Adrenal gland (tissue), 5 donors: Measurements from ENCODE around the gene ADORA2A.

Experiments used
- CTCF ChIP-seq, 6 experiments: fragments of 450-650 bp in 4 of 6; fragments of 200-600 bp in 2 of 6; sonication (generic) in 1 of 6; IDR thresholded peaks; 1 replicate in 5 of 6; 2 replicates in 1 of 6; pipeline versions ENCODE4 v1.5.1 to v1.8.0; 2016 to 2021; ENCODE audit warnings: antibody characterized with exemption in 6 of 6, mild to moderate bottlenecking in 2 of 6, moderate library complexity in 1 of 6
- POLR2A ChIP-seq, 2 donors: fragments of 450-650 bp; IDR thresholded peaks; one replicate each; pipeline ENCODE4 v1.6.1; 2017; ENCODE audit warnings: antibody characterized with exemption in 2 of 2, mild to moderate bottlenecking in 2 of 2, moderate library complexity in 1 of 2
- donor health status: DM: no; HTN: no; CAD: no.

- no peak for TF ChIP-seq CTCF (IDR thresholded peaks at IDR 0.05)
- no peak for TF ChIP-seq POLR2A (IDR thresholded peaks at IDR 0.05)
These were observed 21.6 kb upstream of the ADORA2A start for GRCh38 chr22:24405631-24406321.
